Activated T-helper 1 cell treated with anti-CD3 and anti-CD28 coated beads, Interleukin-12 subunit alpha, Interleukin-12 subunit beta, Interleukin-2, Interleukin-4 antibody, amounts not matched to agents 30 ng/mL and 10 ng/mL and 1 ng/mL, durations not matched to agents 14 hours and 24 hours and 36 hours (primary cell): ENCODE data around the gene HNF4A. TPM values are rescaled to one million over a fixed set of nuclear protein-coding genes. Genes with fewer than 3 reads are reported as not detected.

Experiments used
- DNase-seq: peaks from one replicate; pipeline ENCODE4 v3.0.0; 2021; ENCODE audit warnings: low spot score
- H3K27ac Mint-ChIP-seq: one replicate; pipeline ENCODE4 v1.8.0; 2021; ENCODE audit warnings: mild to moderate bottlenecking, mixed read lengths
- H3K27me3 Mint-ChIP-seq: one replicate; pipeline ENCODE4 v1.8.0; 2022; ENCODE audit warnings: mild to moderate bottlenecking, moderate library complexity, mixed read lengths; ENCODE audit not compliant: insufficient read depth
- H3K36me3 Mint-ChIP-seq: one replicate; pipeline ENCODE4 v1.8.0; 2021; ENCODE audit warnings: low read depth, mixed read lengths
- H3K4me1 Mint-ChIP-seq: one replicate; pipeline ENCODE4 v1.8.0; 2021; ENCODE audit warnings: low read depth, mixed read lengths
- H3K4me3 Mint-ChIP-seq: one replicate; pipeline ENCODE4 v1.8.0; 2021; ENCODE audit warnings: mild to moderate bottlenecking, moderate library complexity, mixed read lengths
- H3K9me3 Mint-ChIP-seq: one replicate; pipeline ENCODE4 v1.8.0; 2021; ENCODE audit warnings: mixed read lengths
- intact Hi-C: fragments of 100-400 bp; cut with micrococcal nuclease; formaldehyde crosslinking; loops from one replicate; pipeline ENCODE4 v1.15.1; 2024
- total RNA-seq: library from RNA; stranded (reverse); gene quantifications from 2 replicates; pipeline ENCODE4 v1.2.3, GENCODE V29; 2022

Gene HNF4A
- total RNA-seq, 1 donor from 2014 or later, result not detected

DNA sequence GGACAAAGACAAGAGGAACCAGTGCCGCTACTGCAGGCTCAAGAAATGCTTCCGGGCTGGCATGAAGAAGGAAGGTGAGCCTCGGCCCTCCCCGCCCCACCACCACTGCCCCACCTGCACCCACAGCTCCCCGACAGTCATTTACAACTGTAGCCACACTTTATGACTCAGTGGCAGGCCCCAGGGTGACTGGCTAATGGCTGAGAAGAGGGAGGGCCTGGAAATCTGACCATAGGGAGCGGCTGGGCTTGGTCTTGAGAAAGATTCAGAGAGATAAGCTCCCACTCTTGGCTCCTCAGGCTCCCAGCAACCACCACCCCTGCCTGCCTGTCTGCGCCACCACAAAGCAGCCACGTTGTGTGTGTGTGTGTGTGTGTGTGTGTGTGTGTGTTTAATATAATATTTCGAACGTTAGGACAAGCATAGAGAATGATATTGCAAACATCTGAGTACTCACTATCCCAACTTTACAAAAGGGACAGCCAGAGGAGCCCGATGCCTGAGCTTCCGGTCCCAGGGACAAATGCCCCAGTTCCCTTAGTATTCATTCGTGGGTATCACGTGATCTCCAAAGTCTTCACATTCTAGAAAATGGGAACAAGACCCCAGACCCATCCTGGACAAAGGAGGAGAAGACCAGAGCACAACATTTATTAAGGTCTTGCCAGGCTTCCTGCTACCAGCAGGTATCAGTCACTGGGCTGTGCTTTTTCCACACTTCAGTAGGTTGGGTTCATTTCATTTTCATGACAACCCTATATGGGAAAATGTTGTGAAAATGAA lies 52.1 kb downstream of the HNF4A start:
- Mint-ChIP-seq H3K27me3 (peaks cover 7% of the 10 kb centered on the region), H3K4me3 (no peak overlapping the region), H3K9me3 (peaks cover 5% of the 10 kb centered on the region), H3K27ac (no peak overlapping the region), H3K4me1 (no peaks in the 10 kb centered on the region), H3K36me3 (no peaks in the 10 kb centered on the region)
- intact Hi-C loops, result no loop called here
- DNase-seq, result no peak

DNA sequence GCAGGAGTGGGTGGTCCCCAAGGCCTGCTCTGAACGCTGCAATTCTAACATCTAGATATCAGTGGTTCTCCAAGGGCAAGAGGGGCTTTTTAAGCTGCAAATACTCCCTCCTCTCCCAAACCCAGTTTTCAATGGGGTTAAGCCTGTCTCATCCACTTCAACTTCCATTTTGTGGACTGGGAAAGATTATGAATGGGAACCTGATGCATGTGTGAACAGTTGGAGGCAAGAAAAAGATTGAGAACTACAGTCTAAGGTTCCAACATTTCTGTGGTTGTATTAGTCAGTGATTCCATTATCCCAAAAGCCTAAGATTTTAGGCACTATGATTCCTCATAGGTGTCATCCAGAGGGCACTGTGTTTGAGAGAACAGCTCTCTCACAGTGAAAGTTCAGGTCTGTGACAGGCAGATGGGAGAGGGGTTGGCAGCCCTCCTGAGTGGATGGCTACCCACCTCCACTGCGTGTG lies 53.7 kb downstream of the HNF4A start:
- H3K4me1 Mint-ChIP-seq, result no peaks in the 10 kb centered on the region
- H3K9me3 Mint-ChIP-seq, result peaks cover 5% of the 10 kb centered on the region
- H3K4me3 Mint-ChIP-seq, result no peak overlapping the region
- DNase-seq, result no peak
- no peaks in the 10 kb centered on the region for H3K36me3 Mint-ChIP-seq
- no peak overlapping the region for H3K27ac Mint-ChIP-seq
- peaks cover 7% of the 10 kb centered on the region for H3K27me3 Mint-ChIP-seq
- intact Hi-C loops, result no loop called here

DNA sequence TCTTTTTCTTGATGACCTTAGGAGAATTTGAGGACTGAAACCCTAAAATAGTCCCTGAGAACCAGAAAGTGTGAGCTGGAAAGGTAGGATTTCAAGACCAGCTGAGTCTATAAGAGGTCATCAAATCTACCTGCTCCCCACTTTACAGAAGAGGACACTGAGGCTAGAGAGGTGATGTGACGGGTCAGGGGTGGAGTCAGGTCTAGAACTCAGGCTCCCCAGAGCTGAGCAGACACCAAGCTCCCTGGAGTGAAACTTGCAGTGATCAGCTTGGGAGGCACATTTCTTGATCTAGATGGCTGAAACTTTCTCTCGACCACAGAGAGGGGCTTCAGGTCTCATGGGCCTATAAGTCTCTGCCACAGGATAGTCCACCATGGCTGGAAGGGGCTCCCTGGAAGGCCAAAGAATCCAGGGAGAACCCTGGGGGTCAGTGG lies 55.1 kb downstream of the HNF4A start:
- peaks cover 7% of the 10 kb centered on the region for H3K27me3 Mint-ChIP-seq
- no peak overlapping the region for H3K27ac Mint-ChIP-seq
- H3K4me3 Mint-ChIP-seq, result no peak overlapping the region
- no peaks in the 10 kb centered on the region for H3K9me3 Mint-ChIP-seq
- no peaks in the 10 kb centered on the region for H3K36me3 Mint-ChIP-seq
- intact Hi-C loops, result no loop called here
- DNase-seq, result no peak
- no peaks in the 10 kb centered on the region for H3K4me1 Mint-ChIP-seq

DNA sequence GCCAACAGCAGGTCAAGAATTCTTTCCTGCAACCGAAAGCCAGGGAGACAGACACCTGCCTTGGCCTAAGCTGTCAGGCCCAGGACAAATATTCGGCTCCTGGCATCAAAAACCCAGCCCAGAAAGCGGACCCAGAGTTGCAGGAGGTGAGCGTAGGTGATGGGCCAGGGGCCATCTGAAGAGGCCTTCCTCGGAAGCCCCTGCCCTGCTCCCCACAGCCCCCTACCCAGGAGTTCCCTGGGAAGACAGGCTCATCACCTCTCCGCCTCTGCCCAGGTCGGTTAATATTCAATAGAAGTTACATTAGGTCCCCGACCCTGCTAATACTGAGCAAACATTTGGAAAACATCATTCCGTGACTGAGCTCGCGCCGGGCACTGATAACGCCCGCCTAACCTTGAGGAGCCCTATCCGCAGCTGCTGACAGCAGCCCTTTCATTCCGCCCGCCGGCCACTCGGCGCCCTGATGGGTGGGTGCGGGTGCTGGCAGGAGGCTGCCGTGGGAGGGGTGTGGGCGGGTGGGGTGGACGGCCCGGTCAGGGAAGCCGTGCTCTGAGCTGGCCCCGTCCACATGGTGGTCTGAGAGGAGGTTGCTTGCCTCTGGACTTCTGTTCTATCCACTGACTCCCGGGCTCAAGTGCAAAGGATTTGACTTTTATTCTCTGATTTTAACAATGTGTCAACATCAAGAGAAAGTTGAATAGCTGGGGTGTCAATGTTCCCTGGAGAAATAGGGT lies 55.7 kb downstream of the HNF4A start:
- no peaks in the 10 kb centered on the region for H3K9me3 Mint-ChIP-seq
- DNase-seq, result no peak
- peaks cover 7% of the 10 kb centered on the region for H3K27me3 Mint-ChIP-seq
- no peaks in the 10 kb centered on the region for H3K4me1 Mint-ChIP-seq
- H3K36me3 Mint-ChIP-seq, result no peaks in the 10 kb centered on the region
- H3K4me3 Mint-ChIP-seq, result no peak overlapping the region
- no peak overlapping the region for H3K27ac Mint-ChIP-seq
- intact Hi-C loops, result no loop called here

DNA sequence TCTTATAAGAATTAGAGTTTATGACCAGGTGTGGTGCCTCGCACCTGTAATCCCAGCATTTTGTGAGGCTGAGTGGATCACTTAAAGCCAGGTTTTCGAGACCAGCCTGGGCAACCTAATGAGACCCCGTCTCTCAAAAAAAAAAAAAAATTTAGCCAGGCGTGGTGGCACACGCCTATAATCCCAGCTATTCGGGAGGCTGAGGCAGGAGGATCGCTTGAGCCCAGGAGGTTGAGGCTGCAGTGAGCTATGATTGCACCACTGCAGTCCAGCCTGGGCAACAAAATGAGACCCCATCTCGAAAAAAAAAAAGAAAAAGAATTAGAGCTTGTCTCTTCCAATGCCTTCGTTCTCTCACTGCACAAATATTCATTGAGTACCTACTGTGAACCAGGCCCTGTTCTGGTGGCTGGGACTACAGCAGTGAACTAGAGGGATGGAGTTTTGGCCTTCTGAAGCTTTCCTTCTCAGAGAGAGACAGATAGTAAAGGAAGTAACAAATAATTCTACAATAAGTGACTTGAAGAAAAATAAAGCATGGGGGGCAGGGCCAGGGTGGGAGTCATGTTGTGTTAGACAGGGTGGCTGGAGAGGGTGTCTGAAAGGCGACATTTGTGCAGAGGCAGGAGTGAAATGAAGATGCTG lies 56.4 kb downstream of the HNF4A start:
- H3K27ac Mint-ChIP-seq, result no peak overlapping the region
- no peaks in the 10 kb centered on the region for H3K9me3 Mint-ChIP-seq
- H3K27me3 Mint-ChIP-seq, result peaks cover 9% of the 10 kb centered on the region
- no peaks in the 10 kb centered on the region for H3K4me1 Mint-ChIP-seq
- intact Hi-C loops, result no loop called here
- H3K36me3 Mint-ChIP-seq, result no peaks in the 10 kb centered on the region
- H3K4me3 Mint-ChIP-seq, result no peak overlapping the region
- no peak for DNase-seq

DNA sequence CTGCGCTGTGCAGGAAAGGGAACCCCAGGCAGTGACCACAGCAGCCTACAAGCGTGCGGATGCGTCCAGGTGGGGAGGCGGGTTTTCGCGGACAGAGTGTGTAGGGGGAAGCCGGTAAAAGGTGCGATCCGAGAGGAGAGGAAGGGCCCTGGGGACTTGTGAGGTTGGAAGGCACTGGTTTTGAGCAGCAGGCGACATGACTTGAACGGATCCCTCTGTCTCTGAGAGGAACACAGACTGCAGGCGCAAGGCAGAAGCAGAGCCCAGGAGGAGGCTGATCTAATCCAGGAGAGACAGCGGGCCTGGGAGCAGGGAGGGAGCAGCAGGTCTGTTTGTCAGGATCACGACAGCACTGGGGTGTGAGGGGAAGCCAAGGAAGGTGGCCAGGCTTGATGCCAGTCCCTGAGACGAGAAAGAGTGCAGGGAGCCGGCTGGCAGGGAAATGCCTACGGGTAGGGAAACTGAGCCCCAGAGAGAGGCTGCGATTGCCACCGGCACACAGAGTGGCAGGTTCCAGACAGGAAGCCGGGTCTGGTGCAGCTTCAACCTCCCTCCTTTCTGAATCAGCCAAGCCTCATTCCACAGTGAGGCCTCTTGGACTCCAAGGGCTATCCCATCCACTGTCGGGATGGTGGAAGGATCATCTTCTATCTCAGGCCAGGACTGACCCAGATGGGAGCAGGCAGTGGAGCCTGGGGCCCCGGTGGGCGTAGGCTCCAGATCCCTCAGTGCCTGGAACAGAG lies 57.1 kb downstream of the HNF4A start:
- Mint-ChIP-seq H3K36me3 (no peaks in the 10 kb centered on the region), H3K4me3 (no peak overlapping the region), H3K9me3 (no peaks in the 10 kb centered on the region), H3K27ac (no peak overlapping the region), H3K4me1 (no peaks in the 10 kb centered on the region), H3K27me3 (peaks cover 9% of the 10 kb centered on the region)
- DNase-seq, result no peak
- intact Hi-C loops, result no loop called here

DNA sequence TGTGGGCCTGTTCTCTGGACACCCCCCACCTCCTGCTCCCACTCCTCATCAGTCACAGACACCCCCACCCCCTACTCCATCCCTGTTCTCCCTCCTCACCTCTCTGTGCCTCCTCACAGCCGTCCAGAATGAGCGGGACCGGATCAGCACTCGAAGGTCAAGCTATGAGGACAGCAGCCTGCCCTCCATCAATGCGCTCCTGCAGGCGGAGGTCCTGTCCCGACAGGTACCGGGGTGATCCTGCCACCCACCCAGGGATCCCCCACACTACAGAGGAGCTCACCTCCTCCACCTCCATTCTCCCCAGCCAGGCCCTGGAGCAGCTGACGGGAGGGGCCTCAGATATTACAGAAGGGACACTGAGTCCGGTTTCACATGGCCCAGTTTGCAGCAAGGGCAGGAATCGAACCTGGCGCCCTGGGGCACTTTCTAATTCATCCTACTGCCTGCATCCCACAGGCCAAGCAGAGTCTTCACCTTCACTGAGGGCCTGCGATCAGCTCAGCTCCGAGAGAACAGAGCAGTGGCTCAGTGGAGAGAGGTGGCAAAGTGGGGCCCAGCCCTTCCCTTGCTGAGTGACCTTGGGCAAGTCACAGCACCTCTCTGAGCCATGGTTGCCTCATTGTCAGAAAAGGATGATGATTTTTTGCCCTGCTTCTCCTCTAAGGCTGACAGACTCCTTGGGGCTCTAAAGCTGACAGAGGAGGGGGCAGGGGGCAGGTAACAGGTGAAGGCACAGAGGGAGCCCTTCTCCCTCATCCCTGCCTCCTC lies 58.3 kb downstream of the HNF4A start:
- DNase-seq, result no peak
- H3K27me3 Mint-ChIP-seq, result peaks cover 9% of the 10 kb centered on the region
- H3K4me3 Mint-ChIP-seq, result no peak overlapping the region
- H3K27ac Mint-ChIP-seq, result no peak overlapping the region
- H3K36me3 Mint-ChIP-seq, result no peaks in the 10 kb centered on the region
- intact Hi-C loops, result no loop called here
- H3K4me1 Mint-ChIP-seq, result no peaks in the 10 kb centered on the region
- no peaks in the 10 kb centered on the region for H3K9me3 Mint-ChIP-seq

DNA sequence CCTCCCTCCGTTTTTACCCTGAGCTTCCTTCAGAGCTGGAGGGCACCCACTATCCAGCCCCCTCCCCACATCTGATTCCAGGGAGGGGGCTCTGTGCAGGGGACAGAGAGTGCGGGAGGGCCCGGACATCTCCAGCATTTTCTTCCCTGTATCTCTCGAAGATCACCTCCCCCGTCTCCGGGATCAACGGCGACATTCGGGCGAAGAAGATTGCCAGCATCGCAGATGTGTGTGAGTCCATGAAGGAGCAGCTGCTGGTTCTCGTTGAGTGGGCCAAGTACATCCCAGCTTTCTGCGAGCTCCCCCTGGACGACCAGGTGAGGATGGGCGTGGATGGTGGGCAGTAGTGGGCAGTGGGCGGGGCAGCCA lies 58.8 kb downstream of the HNF4A start:
- H3K36me3 Mint-ChIP-seq, result no peaks in the 10 kb centered on the region
- H3K27me3 Mint-ChIP-seq, result peaks cover 9% of the 10 kb centered on the region
- H3K4me3 Mint-ChIP-seq, result no peak overlapping the region
- no peaks in the 10 kb centered on the region for H3K9me3 Mint-ChIP-seq
- H3K27ac Mint-ChIP-seq, result no peak overlapping the region
- DNase-seq, result no peak
- no peaks in the 10 kb centered on the region for H3K4me1 Mint-ChIP-seq
- intact Hi-C loops, result no loop called here

DNA sequence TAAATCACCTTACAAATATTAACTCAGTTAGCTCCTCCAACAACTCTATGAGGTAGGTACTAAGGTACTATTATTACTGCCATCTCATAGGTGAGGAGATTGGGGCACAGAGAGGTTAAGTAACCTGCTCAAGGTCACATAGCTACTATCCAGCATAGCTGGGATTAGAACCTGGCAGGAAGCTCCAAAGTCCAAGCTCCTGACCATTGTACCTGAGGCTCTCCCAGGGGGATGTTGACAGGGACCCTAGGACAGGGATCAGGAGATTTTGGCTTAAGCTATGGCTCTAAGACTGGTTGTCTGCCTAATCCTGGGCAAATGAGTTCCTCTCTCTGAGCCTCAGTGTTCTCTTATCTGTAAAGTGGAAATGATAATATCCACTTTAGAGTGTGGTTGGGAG lies 59.3 kb downstream of the HNF4A start:
- DNase-seq, result no peak
- Mint-ChIP-seq H3K27ac (no peak overlapping the region), H3K36me3 (no peaks in the 10 kb centered on the region), H3K4me3 (no peak overlapping the region), H3K9me3 (no peaks in the 10 kb centered on the region), H3K27me3 (peaks cover 11% of the 10 kb centered on the region), H3K4me1 (no peaks in the 10 kb centered on the region)
- intact Hi-C loops, result no loop called here

DNA sequence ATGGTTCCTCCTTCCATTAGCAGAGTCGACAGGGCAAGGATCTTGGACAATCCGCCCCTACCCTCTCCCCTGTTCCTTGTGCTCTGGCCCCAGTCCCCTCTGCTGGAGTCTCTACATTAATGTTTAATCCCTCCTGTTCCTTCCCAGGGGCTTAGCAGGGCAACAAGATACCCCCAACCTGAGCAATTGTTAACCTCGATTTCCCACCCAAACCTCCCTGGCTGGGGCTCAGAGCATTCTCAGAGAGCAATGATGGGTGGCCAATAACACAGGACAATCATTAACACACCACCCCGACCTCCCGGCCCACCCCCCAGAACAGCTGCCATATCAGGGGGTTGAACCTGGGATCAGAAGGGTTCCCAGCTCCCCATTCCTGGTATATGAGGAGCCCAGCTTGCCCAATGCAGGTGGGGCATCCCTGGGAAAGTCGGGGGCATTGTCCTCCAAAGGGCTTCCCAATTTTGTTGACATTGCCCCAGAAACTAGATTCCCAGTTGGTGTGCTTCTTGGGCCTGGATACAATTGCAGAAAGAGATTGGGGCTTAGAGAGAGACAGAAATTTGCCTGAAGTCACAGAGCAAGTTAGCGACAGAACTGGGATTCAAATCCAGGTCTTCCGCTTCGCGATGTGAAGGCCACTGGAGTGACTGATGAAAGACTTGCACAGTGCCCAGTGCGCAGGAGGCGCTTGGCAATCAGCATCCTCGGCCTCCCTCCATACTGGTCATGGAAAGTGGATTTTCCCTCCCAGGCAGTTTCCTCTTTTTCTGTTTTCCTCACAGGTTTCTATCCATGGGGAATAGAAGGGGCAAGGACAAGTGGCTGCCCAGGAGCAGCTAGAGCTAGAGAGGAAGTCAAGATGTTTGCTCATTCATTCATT lies 60.6 kb downstream of the HNF4A start:
- Mint-ChIP-seq H3K36me3 (no peaks in the 10 kb centered on the region), H3K4me1 (no peaks in the 10 kb centered on the region), H3K4me3 (no peak overlapping the region), H3K9me3 (no peaks in the 10 kb centered on the region), H3K27ac (no peak overlapping the region), H3K27me3 (peaks cover 14% of the 10 kb centered on the region)
- intact Hi-C loops, result no loop called here
- no peak for DNase-seq

DNA sequence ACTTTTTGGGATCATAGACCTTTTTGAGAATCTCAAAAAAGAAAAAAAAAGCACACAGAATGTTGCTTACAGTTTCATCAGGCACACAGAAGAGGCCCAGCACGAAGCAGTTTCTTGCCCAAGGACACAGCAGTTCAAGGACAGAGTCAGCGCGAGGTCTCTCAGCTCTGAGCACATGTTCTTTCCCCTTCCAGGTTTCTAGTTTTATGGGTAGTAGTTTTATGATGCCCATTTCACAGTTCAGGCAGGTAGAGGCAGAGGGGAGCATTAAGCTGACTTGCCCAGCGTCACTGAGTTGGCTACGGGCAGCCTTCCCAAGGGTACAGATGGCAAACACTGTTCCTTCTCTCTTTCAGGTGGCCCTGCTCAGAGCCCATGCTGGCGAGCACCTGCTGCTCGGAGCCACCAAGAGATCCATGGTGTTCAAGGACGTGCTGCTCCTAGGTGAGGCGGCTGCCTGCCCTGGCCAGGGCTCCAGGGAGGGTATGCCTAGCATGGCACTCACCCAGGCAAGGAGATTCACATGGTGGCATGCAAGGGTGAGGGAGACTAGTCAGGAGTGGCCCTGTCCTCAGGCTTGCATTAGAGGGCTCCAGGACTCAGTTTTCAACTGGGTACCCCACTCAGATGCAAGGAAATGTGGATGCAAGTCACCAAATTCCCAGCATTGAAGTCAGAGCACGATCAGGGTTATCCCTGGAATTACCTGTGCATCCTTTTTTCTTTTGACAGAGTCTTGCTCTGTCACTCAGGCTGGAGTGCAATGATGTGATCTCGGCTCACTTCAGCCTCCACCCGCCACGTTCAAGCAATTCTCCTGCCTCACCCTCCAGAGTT lies 62.8 kb downstream of the HNF4A start:
- Mint-ChIP-seq H3K36me3 (no peaks in the 10 kb centered on the region), H3K27ac (no peak overlapping the region), H3K4me1 (no peaks in the 10 kb centered on the region), H3K4me3 (no peak overlapping the region), H3K27me3 (peaks cover 12% of the 10 kb centered on the region), H3K9me3 (no peaks in the 10 kb centered on the region)
- DNase-seq, result no peak
- intact Hi-C loops, result no loop called here
